Mucosa of descending colon (tissue), 3 donors: ENCODE measurements around the gene KLF8. TPM values are rescaled to one million over a fixed set of nuclear protein-coding genes. Genes with fewer than 3 reads are reported as not detected.
"Not testable (repeated sequence)": the region's sequence is repeated elsewhere in the genome, so short reads cannot be mapped to it uniquely, and the experiment has no call there.

ENCODE experiments used
- ATAC-seq: fragments of 200-7000 bp; cut with Tn5 transposase; one replicate; pipeline ENCODE4 v1.9.1; 2020; ENCODE audit warnings: mild to moderate bottlenecking, moderate library complexity
- DNase-seq, 3 donors: peaks; one replicate each; pipeline ENCODE4 v3.0.0-alpha.2; 2020
- H3K36me3 ChIP-seq: fragments of 200-600 bp; one replicate; pipeline ENCODE4 v1.8.0; 2021; ENCODE audit warnings: low read depth, mild to moderate bottlenecking
- H3K4me1 ChIP-seq: fragments of 200-600 bp; one replicate; pipeline ENCODE4 v1.8.0; 2021; ENCODE audit warnings: low read depth, mild to moderate bottlenecking
- H3K4me3 ChIP-seq: fragments of 200-600 bp; one replicate; pipeline ENCODE4 v1.8.0; 2021; ENCODE audit warnings: mild to moderate bottlenecking
- H3K9me3 ChIP-seq: fragments of 200-600 bp; one replicate; pipeline ENCODE4 v1.8.0; 2021; ENCODE audit warnings: mild to moderate bottlenecking
- intact Hi-C, 2 donors: fragments of 100-400 bp; cut with DNase I in 1 of 2; cut with micrococcal nuclease in 1 of 2; formaldehyde crosslinking; loops; one replicate each; pipeline versions ENCODE4 v1.11.0 to v1.11.1; 2022; cut with DNase I, micrococcal nuclease
- long read RNA-seq, 2 donors: library from polyadenylated mRNA; unstranded; transcript quantifications; one replicate each; pipeline ENCODE4 v2.0.0, GENCODE V29; 2019 to 2021
- total RNA-seq, 3 donors: library from RNA; stranded (reverse); fragmentation: NEBNext Ultra II Directional in 2 of 3; extraction: Animal tissue kit (Norgen Biotek cat#: 25700) in 2 of 3; gene quantifications; one replicate each; pipeline versions ENCODE4 v1.2.1 to v1.2.4, GENCODE V29; 2021 to 2023
- TF ChIP-seq, protein P1 (sequence below): fragments of 200-600 bp; IDR thresholded peaks from one replicate; pipeline ENCODE4 v1.8.0; 2022; ENCODE audit warnings: antibody characterized with exemption, mild to moderate bottlenecking
- donor health status: DM: no; HTN: no; CAD: no; lungs with moderate emphysema.
- donor health status: DM: no; HTN: no; CAD: no.
- donor health status: DM: no; HTN: yes; CAD: no.

The KLF8 gene
- 1 to 10 TPM; 3.0 to 9.2 (median 6.5) TPM for total RNA-seq
- long read RNA-seq, donor 1, partial matches to known transcripts, result 1 of 6 reads
- long read RNA-seq, donor 1, other reads (novel, unspliced or antisense), result 3 of 6 reads
- long read RNA-seq, donor 2, partial matches to known transcripts, result 0 of 1 reads
- long read RNA-seq, donor 2, other reads (novel, unspliced or antisense), result 0 of 1 reads

GRCh38 chrX:56232221-56233082, at the start of gene KLF8:
Gene KLF8 (plus strand): TSS chrX:56232356. CDS start chrX:56233335, 979 bp downstream.
- ATAC-seq, result peak; percentile 84

DNA sequence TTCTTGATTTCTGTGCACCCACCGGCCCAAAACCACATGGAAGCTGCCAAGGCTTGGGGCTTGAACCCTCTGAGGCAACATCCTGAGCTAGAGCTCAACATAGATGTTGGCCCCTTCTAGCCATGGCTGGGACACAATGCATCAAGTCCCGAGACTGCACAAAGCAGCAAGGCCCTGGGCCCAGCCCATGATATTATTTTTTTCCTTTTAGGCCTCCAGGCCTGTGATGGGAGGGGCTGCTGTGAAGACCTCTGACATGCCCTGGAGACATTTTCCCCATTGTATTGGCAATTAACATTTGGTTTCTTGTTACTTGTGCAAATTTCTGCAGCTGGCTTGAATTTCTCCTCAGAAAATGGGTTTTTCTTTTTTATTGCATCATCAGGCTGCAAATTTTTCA, 25.2 kb upstream of the KLF8 start:
- H3K4me1 ChIP-seq, H3K36me3 ChIP-seq, DNase-seq, H3K4me3 ChIP-seq, intact Hi-C loops, ATAC-seq, H3K9me3 ChIP-seq: not testable (repeated sequence)

More at GRCh38 chrX:56232221-56233082, at the start of gene KLF8:
- intact Hi-C loops, result no loop called here
- H3K9me3 ChIP-seq, result no peaks in the 10 kb centered on the region
- peak; percentile 70 to 78 (median 77) for DNase-seq
- peaks cover 3% of the 10 kb centered on the region for H3K4me1 ChIP-seq
- H3K4me3 ChIP-seq, result no peak within 1 kb of the TSS
- TF ChIP-seq, protein P1, sequence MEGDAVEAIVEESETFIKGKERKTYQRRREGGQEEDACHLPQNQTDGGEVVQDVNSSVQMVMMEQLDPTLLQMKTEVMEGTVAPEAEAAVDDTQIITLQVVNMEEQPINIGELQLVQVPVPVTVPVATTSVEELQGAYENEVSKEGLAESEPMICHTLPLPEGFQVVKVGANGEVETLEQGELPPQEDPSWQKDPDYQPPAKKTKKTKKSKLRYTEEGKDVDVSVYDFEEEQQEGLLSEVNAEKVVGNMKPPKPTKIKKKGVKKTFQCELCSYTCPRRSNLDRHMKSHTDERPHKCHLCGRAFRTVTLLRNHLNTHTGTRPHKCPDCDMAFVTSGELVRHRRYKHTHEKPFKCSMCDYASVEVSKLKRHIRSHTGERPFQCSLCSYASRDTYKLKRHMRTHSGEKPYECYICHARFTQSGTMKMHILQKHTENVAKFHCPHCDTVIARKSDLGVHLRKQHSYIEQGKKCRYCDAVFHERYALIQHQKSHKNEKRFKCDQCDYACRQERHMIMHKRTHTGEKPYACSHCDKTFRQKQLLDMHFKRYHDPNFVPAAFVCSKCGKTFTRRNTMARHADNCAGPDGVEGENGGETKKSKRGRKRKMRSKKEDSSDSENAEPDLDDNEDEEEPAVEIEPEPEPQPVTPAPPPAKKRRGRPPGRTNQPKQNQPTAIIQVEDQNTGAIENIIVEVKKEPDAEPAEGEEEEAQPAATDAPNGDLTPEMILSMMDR, result no peak
- H3K36me3 ChIP-seq, result no peaks in the 10 kb centered on the region

DNA sequence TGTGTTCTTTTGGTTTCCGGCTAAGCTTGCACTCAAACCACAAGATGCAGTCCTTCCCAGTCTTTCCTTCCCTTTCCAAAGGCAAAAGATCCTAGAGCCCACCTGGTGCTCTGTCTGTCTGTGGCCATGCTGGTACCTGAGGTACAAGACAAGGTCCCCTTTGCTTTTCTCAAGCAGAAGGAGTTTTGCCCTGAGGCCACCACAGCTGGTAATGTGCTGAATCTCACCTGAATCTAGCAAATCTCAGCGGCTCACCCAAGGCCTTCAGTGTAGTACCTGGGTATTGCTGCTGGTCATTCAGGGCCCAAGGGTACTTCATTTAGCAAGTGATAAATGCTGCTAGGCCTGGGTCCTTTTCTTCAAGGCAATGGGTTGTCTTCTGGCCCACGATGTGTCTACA, 20.5 kb upstream of the KLF8 start:
- TF ChIP-seq, protein P1, result no peak
- Histone ChIP-seq H3K4me1 (no peaks in the 10 kb centered on the region), H3K9me3 (no peaks in the 10 kb centered on the region), H3K4me3 (no peak overlapping the region), H3K36me3 (no peaks in the 10 kb centered on the region)
- intact Hi-C loops, result no loop called here
- no peak for ATAC-seq
- no peak for DNase-seq

- no peaks in the 10 kb centered on the region for H3K36me3 ChIP-seq
- H3K9me3 ChIP-seq, result no peaks in the 10 kb centered on the region
- no peak for DNase-seq
- no peaks in the 10 kb centered on the region for H3K4me1 ChIP-seq
- intact Hi-C loops, result no loop called here
- H3K4me3 ChIP-seq, result no peak overlapping the region
- TF ChIP-seq, protein P1, result no peak
- no peak for ATAC-seq
Observed at GRCh38 chrX:56216332-56216731, 15.8 kb upstream of the KLF8 start.

- peak in 1 of 3 donors; percentile 5 for DNase-seq
Observed at GRCh38 chrX:56219700-56220099, 12.5 kb upstream of the KLF8 start.

DNA sequence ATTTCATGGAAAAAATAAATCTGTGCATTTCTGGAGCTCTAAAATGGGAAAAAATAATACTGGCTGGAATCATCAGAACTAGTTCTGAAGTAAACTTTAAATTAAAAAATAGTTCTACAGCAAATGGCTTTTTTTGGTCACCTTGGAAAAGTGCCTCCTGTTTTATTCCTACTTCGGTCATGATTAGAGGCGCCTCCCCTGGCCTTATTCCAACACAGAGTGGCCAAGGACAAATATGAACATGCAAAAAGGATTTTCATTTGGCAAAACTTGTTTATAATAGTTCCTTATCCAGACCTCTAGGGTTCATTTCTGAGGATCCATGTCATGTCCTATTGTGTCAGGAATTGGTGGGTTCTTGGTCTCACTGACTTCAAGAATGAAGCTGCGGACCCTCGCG, 11.1 kb upstream of the KLF8 start:
- no peak overlapping the region for H3K4me3 ChIP-seq
- intact Hi-C loops, result no loop called here
- TF ChIP-seq, protein P1, result no peak
- DNase-seq (no peak), ATAC-seq (no peak)
- H3K9me3 ChIP-seq, result no peaks in the 10 kb centered on the region
- no peaks in the 10 kb centered on the region for H3K36me3 ChIP-seq
- H3K4me1 ChIP-seq, result no peaks in the 10 kb centered on the region

More at GRCh38 chrX:56219700-56220099, 12.5 kb upstream of the KLF8 start:
- H3K4me3 ChIP-seq, result no peak overlapping the region
- no peaks in the 10 kb centered on the region for H3K9me3 ChIP-seq
- intact Hi-C loops, result no loop called here
- TF ChIP-seq, protein P1, result no peak
- no peaks in the 10 kb centered on the region for H3K36me3 ChIP-seq
- peak; percentile 48 for ATAC-seq
- H3K4me1 ChIP-seq, result no peaks in the 10 kb centered on the region
